H1 (cell line): ENCODE data around the gene QSOX2.

Source experiments
- ASH2L ChIP-seq: fragments of 200-600, 300-600 bp; sonication (generic); IDR thresholded peaks from one replicate; pipeline ENCODE4 v1.7.1; 2017; ENCODE audit warnings: low read length
- EZH2 ChIP-seq: fragments of 200-600 bp; sonication (generic); IDR thresholded peaks from 2 replicates; pipeline ENCODE4 v1.7.1; 2012; ENCODE audit warnings: low read depth, mild to moderate bottlenecking, moderate library complexity, low read length, inconsistent platforms; ENCODE audit not compliant: severe bottlenecking
- GABPA ChIP-seq: IDR thresholded peaks from 2 replicates; pipeline ENCODE4 v1.6.1; 2011; ENCODE audit warnings: mild to moderate bottlenecking, low read length, moderate library complexity, borderline replicate concordance; ENCODE audit not compliant: insufficient read depth
- HDAC2 ChIP-seq, 2 experiments: fragments of 300-600 bp in 1 of 2; sonication (generic) in 1 of 2; IDR thresholded peaks; 2 replicates each; pipeline ENCODE4 v1.6.1; 2011 to 2012; ENCODE audit warnings: low read depth in 2 of 2, low read length in 2 of 2, mild to moderate bottlenecking in 2 of 2, moderate library complexity in 2 of 2, borderline replicate concordance in 1 of 2, inconsistent platforms in 1 of 2
- POLR2A ChIP-seq, 2 experiments: IDR thresholded peaks; 1 replicate in 1 of 2; 2 replicates in 1 of 2; pipeline ENCODE4 v1.6.1; 2011; ENCODE audit warnings: low read depth in 2 of 2, low read length in 2 of 2, mild to moderate bottlenecking in 2 of 2; ENCODE audit errors: control extremely low read depth in 1 of 2
- SIX5 ChIP-seq: IDR thresholded peaks from 2 replicates; pipeline ENCODE4 v1.6.1; 2011; ENCODE audit warnings: mild to moderate bottlenecking, low read depth, low read length
- TAF1 ChIP-seq: IDR thresholded peaks from 2 replicates; pipeline ENCODE4 v1.6.1; 2011; ENCODE audit warnings: mild to moderate bottlenecking, low read depth, low read length
- ZNF274 ChIP-seq: IDR thresholded peaks from 2 replicates; pipeline ENCODE4 v1.7.0; 2012; ENCODE audit warnings: low read length, borderline replicate concordance; ENCODE audit errors: extremely low read depth
- TF ChIP-seq, protein P1 (sequence below), 3 experiments: IDR thresholded peaks; 1 replicate in 2 of 3; 2 replicates in 1 of 3; pipeline versions ENCODE4 v1.5.1 to v1.6.1; 2011; ENCODE audit warnings: low read length in 3 of 3, mild to moderate bottlenecking in 3 of 3, inconsistent platforms in 2 of 3, low read depth in 1 of 3, moderate library complexity in 1 of 3; ENCODE audit not compliant: insufficient read depth in 1 of 3; ENCODE audit errors: control extremely low read depth in 1 of 3
- TF ChIP-seq, protein P2 (sequence below): IDR thresholded peaks from 2 replicates; pipeline ENCODE4 v1.6.1; 2012; ENCODE audit warnings: inconsistent platforms
- TF ChIP-seq, protein P3 (sequence below): IDR thresholded peaks from 2 replicates; pipeline ENCODE4 v1.6.1; 2012; ENCODE audit warnings: inconsistent platforms

DNA sequence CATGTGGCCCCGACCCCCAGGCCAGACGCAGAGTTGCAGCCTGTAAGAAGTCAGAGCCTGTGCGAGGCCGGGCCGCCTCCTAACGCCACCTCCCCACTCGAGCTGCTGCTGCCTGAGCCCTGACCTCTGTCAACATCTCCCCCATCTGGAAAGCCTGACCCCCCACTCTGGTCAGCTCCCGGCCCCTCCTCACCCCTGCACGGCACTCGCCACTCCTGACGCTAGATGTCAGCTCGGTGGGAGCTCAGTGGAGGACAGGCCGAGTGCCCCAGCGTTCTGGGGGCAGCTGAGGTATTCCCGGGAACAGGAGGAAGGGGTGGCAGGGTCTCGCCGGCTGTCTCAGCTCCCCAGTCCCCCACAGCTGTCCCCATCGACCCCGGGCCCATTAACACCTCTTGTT is 60.5 kb downstream of the QSOX2 start:
- no peak for TF ChIP-seq ZNF274
- TF ChIP-seq TAF1, result no peak
- TF ChIP-seq SIX5, result no peak
- TF ChIP-seq, protein P1, sequence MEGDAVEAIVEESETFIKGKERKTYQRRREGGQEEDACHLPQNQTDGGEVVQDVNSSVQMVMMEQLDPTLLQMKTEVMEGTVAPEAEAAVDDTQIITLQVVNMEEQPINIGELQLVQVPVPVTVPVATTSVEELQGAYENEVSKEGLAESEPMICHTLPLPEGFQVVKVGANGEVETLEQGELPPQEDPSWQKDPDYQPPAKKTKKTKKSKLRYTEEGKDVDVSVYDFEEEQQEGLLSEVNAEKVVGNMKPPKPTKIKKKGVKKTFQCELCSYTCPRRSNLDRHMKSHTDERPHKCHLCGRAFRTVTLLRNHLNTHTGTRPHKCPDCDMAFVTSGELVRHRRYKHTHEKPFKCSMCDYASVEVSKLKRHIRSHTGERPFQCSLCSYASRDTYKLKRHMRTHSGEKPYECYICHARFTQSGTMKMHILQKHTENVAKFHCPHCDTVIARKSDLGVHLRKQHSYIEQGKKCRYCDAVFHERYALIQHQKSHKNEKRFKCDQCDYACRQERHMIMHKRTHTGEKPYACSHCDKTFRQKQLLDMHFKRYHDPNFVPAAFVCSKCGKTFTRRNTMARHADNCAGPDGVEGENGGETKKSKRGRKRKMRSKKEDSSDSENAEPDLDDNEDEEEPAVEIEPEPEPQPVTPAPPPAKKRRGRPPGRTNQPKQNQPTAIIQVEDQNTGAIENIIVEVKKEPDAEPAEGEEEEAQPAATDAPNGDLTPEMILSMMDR (IDR thresholded peaks at IDR 0.05; ENCODE audit: control extremely low read depth in 1 of 3, insufficient read depth in 1 of 3, low read depth in 1 of 3, low read length in 3 of 3), result no peak
- TF ChIP-seq GABPA, result no peak
- TF ChIP-seq POLR2A (IDR thresholded peaks at IDR 0.05; ENCODE audit: control extremely low read depth in 1 of 2, low read depth in 2 of 2, low read length in 2 of 2), result no peak
- TF ChIP-seq HDAC2 (IDR thresholded peaks at IDR 0.05; ENCODE audit: borderline replicate concordance in 1 of 2, low read depth in 2 of 2, low read length in 2 of 2), result no peak
- no peak for TF ChIP-seq EZH2
- TF ChIP-seq ASH2L, result no peak
- TF ChIP-seq, protein P2, sequence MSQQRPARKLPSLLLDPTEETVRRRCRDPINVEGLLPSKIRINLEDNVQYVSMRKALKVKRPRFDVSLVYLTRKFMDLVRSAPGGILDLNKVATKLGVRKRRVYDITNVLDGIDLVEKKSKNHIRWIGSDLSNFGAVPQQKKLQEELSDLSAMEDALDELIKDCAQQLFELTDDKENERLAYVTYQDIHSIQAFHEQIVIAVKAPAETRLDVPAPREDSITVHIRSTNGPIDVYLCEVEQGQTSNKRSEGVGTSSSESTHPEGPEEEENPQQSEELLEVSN, result no peak
- TF ChIP-seq, protein P3, sequence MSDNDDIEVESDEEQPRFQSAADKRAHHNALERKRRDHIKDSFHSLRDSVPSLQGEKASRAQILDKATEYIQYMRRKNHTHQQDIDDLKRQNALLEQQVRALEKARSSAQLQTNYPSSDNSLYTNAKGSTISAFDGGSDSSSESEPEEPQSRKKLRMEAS, result no peak
